Osteoblast (primary cell): ENCODE data around the gene VPS41. TPM values are rescaled to one million over a fixed set of nuclear protein-coding genes. Genes with fewer than 3 reads are reported as not detected.

ENCODE experiments used
- DNase-seq: peaks from one replicate; pipeline ENCODE4 v3.0.0; 2011; ENCODE audit warnings: low spot score, mixed read lengths; ENCODE audit not compliant: insufficient read length; ENCODE audit errors: missing footprints
- H2AFZ ChIP-seq: 2 replicates; pipeline ENCODE4 v1.6.0; 2011; ENCODE audit warnings: mild to moderate bottlenecking, low read length
- H3K27ac ChIP-seq: 2 replicates; pipeline ENCODE4 v1.5.1; 2011; ENCODE audit warnings: mild to moderate bottlenecking, low read depth, low read length, moderate library complexity
- H3K27me3 ChIP-seq: 2 replicates; pipeline ENCODE4 v1.6.0; 2012; ENCODE audit warnings: mild to moderate bottlenecking, control low read depth, inconsistent platforms, low read length, moderate library complexity; ENCODE audit not compliant: insufficient read depth
- H3K36me3 ChIP-seq: 2 replicates; pipeline ENCODE4 v1.5.1; 2011; ENCODE audit warnings: mild to moderate bottlenecking, low read length, control low read depth, moderate library complexity; ENCODE audit not compliant: insufficient read depth
- H3K4me1 ChIP-seq: 2 replicates; pipeline ENCODE4 v1.5.1; 2011; ENCODE audit warnings: mild to moderate bottlenecking, low read length, control low read depth, moderate library complexity; ENCODE audit not compliant: insufficient read depth
- H3K4me2 ChIP-seq: 2 replicates; pipeline ENCODE4 v1.6.0; 2011; ENCODE audit warnings: mild to moderate bottlenecking, low read length; ENCODE audit not compliant: insufficient read depth
- H3K4me3 ChIP-seq: fragments of 200-600 bp; sonication (generic); 3 replicates; pipeline ENCODE4 v1.5.1; 2012; ENCODE audit warnings: mild to moderate bottlenecking, low read length, inconsistent platforms; ENCODE audit not compliant: insufficient read depth
- H3K79me2 ChIP-seq: 2 replicates; pipeline ENCODE4 v1.6.0; 2012; ENCODE audit warnings: mild to moderate bottlenecking, low read length, control low read depth, inconsistent platforms; ENCODE audit not compliant: insufficient read depth
- H3K9me3 ChIP-seq: 2 replicates; pipeline ENCODE4 v1.5.1; 2011; ENCODE audit warnings: low read depth, low read length, control low read depth
- H4K20me1 ChIP-seq: 2 replicates; pipeline ENCODE4 v1.6.0; 2012; ENCODE audit warnings: mild to moderate bottlenecking, low read length, control low read depth; ENCODE audit not compliant: insufficient read depth
- total RNA-seq: library from RNA; depleted of rRNA; stranded (reverse); fragments of >200 nt; gene quantifications from 2 replicates; pipeline ENCODE4 v1.2.3, GENCODE V29; 2012
- TF ChIP-seq, protein P1 (sequence below): IDR thresholded peaks from 2 replicates; pipeline ENCODE4 v1.5.1; 2011; ENCODE audit warnings: mild to moderate bottlenecking, low read depth, low read length, moderate library complexity; ENCODE audit errors: extremely low read depth

Gene VPS41
- total RNA-seq, 1 donor = 78.5 TPM

DNA sequence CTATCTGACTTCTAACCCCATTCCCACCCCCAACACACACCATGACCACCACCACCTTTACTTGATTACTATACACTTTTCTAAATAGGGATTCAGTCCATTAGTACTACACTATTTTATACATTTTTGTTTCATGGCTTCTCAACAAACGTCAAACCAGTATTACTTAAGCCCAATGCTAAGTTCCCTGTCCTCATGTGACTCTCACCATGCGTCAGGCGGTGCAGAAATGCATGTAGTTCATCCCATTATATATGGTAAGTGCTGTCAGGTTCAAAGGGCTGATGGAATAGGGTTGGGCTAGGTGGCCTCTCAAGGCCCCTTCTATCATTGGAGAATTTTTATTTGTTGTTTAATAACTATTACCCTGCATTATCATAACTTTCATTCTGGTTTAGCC lies 19.5 kb upstream of the VPS41 start:
- H4K20me1 ChIP-seq = no peaks in the 10 kb centered on the region
- H3K36me3 ChIP-seq = no peaks in the 10 kb centered on the region
- H3K4me2 ChIP-seq = no peak overlapping the region
- no peak overlapping the region for H2AFZ ChIP-seq
- no peaks in the 10 kb centered on the region for H3K9me3 ChIP-seq
- no peaks in the 10 kb centered on the region for H3K79me2 ChIP-seq
- no peaks in the 10 kb centered on the region for H3K27me3 ChIP-seq
- no peak for DNase-seq
- TF ChIP-seq, protein P1, sequence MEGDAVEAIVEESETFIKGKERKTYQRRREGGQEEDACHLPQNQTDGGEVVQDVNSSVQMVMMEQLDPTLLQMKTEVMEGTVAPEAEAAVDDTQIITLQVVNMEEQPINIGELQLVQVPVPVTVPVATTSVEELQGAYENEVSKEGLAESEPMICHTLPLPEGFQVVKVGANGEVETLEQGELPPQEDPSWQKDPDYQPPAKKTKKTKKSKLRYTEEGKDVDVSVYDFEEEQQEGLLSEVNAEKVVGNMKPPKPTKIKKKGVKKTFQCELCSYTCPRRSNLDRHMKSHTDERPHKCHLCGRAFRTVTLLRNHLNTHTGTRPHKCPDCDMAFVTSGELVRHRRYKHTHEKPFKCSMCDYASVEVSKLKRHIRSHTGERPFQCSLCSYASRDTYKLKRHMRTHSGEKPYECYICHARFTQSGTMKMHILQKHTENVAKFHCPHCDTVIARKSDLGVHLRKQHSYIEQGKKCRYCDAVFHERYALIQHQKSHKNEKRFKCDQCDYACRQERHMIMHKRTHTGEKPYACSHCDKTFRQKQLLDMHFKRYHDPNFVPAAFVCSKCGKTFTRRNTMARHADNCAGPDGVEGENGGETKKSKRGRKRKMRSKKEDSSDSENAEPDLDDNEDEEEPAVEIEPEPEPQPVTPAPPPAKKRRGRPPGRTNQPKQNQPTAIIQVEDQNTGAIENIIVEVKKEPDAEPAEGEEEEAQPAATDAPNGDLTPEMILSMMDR = no peak
- H3K4me1 ChIP-seq = no peaks in the 10 kb centered on the region
- no peak overlapping the region for H3K4me3 ChIP-seq
- no peak overlapping the region for H3K27ac ChIP-seq

GRCh38 chr7:38927751-38928150 lies 18.8 kb upstream of the VPS41 start:
- TF ChIP-seq, protein P1 = no peak
- no peak overlapping the region for H3K4me2 ChIP-seq
- H3K9me3 ChIP-seq = no peaks in the 10 kb centered on the region
- H2AFZ ChIP-seq = no peak overlapping the region
- H4K20me1 ChIP-seq = no peaks in the 10 kb centered on the region
- no peak overlapping the region for H3K4me3 ChIP-seq
- no peaks in the 10 kb centered on the region for H3K4me1 ChIP-seq
- H3K36me3 ChIP-seq = no peaks in the 10 kb centered on the region
- no peaks in the 10 kb centered on the region for H3K27me3 ChIP-seq
- DNase-seq = no peak
- H3K27ac ChIP-seq = no peak overlapping the region
- no peaks in the 10 kb centered on the region for H3K79me2 ChIP-seq

DNA sequence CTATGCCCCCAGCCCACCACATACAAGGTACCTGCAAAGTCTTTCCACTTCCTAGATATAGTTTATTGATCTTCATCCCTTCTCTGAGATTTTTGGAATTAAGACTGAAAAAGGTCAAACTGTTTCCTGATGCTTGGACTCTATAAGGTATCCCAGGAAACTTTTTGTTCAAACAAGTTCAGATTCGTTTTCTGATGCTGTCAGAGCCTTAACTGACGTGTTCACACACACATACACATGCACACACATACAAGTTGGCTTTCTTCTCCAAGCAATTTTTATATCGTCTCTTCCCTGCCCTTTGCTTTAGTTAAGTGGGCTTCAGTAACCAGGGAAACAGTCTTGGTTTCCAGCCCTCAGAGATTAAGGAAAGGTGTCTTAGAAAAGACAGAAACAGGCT lies 11.7 kb upstream of the VPS41 start:
- no peaks in the 10 kb centered on the region for H4K20me1 ChIP-seq
- no peak for DNase-seq
- H3K4me3 ChIP-seq = no peak overlapping the region
- H3K79me2 ChIP-seq = no peaks in the 10 kb centered on the region
- TF ChIP-seq, protein P1 = no peak
- H3K36me3 ChIP-seq = no peaks in the 10 kb centered on the region
- H3K9me3 ChIP-seq = no peaks in the 10 kb centered on the region
- H3K4me1 ChIP-seq = no peaks in the 10 kb centered on the region
- H3K27me3 ChIP-seq = no peaks in the 10 kb centered on the region
- no peak overlapping the region for H2AFZ ChIP-seq
- H3K4me2 ChIP-seq = no peak overlapping the region
- no peak overlapping the region for H3K27ac ChIP-seq

DNA sequence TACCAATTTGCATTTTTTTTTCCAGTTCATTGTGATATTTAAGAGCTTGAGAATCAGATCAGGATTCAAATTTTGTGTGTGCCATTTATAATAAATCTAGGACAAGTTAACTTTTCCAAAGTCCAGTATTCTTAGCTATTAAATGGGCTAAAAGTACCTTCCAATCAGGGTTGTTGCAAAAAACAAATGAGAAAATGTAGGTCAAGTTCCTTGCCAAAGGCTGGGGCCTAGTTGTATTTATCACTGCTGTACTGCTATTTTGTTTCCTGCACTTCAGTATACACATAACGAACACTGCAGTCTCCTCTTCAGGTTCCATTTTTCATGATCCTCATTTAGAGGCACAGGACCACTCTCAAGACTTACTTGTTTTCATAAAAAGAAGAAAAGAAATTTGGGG lies 7.4 kb upstream of the VPS41 start:
- no peaks in the 10 kb centered on the region for H3K9me3 ChIP-seq
- H4K20me1 ChIP-seq = no peaks in the 10 kb centered on the region
- H3K36me3 ChIP-seq = no peaks in the 10 kb centered on the region
- H3K27me3 ChIP-seq = no peaks in the 10 kb centered on the region
- H3K27ac ChIP-seq = no peak overlapping the region
- H3K79me2 ChIP-seq = no peaks in the 10 kb centered on the region
- no peak overlapping the region for H2AFZ ChIP-seq
- H3K4me2 ChIP-seq = no peak overlapping the region
- no peak overlapping the region for H3K4me3 ChIP-seq
- peak; percentile 15 for DNase-seq
- H3K4me1 ChIP-seq = peaks cover 4% of the 10 kb centered on the region
- TF ChIP-seq, protein P1 = no peak
